Measurements from ENCODE around the gene PSAPL1. TPM values are rescaled to one million over a fixed set of nuclear protein-coding genes. Genes with fewer than 3 reads are reported as not detected.

PSAPL1 gene
- total RNA-seq, 1 experiment from 2014 or later: 0.05 TPM

DNA sequence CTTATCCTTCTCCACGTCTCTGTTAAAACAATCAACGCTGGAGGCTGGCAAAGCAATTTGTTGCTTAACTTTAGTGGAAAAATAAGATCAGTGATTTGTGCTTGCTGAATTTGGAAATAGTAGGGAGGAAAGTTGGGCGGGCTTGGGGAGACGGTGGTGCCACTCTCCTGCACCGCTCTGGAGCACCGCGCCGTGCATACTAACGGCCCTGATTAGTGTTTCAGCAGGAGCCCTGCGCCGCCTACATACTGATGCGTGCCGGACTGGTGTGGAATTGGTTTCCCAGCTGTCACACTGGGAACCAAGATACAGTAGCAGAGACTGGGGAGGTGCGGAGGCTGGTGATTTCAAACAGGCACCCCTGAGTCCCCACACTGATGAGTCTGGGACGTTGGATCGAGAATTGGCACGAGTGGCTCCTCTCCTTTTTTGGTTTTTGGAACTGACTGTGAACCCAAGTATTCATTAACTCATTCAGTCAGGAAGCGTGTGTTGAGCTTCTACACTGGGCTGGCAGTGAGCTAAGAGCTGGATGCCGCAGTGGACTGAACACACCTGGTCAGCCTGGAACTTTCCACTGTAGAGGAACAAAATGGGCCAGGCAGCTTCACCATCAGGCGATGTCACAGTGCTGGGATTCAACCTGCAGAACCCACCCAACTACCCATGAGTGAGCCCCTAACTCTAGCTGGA, 29.0 kb upstream of the PSAPL1 start (continued):
- TF ChIP-seq, protein P1, sequence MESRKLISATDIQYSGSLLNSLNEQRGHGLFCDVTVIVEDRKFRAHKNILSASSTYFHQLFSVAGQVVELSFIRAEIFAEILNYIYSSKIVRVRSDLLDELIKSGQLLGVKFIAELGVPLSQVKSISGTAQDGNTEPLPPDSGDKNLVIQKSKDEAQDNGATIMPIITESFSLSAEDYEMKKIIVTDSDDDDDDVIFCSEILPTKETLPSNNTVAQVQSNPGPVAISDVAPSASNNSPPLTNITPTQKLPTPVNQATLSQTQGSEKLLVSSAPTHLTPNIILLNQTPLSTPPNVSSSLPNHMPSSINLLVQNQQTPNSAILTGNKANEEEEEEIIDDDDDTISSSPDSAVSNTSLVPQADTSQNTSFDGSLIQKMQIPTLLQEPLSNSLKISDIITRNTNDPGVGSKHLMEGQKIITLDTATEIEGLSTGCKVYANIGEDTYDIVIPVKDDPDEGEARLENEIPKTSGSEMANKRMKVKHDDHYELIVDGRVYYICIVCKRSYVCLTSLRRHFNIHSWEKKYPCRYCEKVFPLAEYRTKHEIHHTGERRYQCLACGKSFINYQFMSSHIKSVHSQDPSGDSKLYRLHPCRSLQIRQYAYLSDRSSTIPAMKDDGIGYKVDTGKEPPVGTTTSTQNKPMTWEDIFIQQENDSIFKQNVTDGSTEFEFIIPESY (IDR thresholded peaks at IDR 0.05; ENCODE audit: extremely low read depth, insufficient replicate concordance, low read length): no peak
- no peak for TF ChIP-seq EGR1 (IDR thresholded peaks at IDR 0.05; ENCODE audit: low read depth)
- no peak for TF ChIP-seq JUND (IDR thresholded peaks at IDR 0.05)
- no peak for TF ChIP-seq YY1 (IDR thresholded peaks at IDR 0.05; ENCODE audit: extremely low read depth, insufficient replicate concordance, low read depth, low read length)
- no peak for TF ChIP-seq EZH2phosphoT487 (IDR thresholded peaks at IDR 0.05; ENCODE audit: borderline replicate concordance)
- no peak for TF ChIP-seq POLR2A (IDR thresholded peaks at IDR 0.05; ENCODE audit: borderline replicate concordance, extremely low read depth, insufficient read depth, insufficient read length)
- TF ChIP-seq ZFX (IDR thresholded peaks at IDR 0.05): no peak
- TF ChIP-seq EZH2 (IDR thresholded peaks at IDR 0.05): no peak
- no peak for TF ChIP-seq CEBPB (IDR thresholded peaks at IDR 0.05; ENCODE audit: low read depth)
- TF ChIP-seq POLR2AphosphoS5 (IDR thresholded peaks at IDR 0.05; ENCODE audit: low read depth, low read length): no peak
- no peak for TF ChIP-seq TCF7L2 (IDR thresholded peaks at IDR 0.05; ENCODE audit: borderline replicate concordance, extremely low read depth, insufficient read depth, insufficient read length)
- no peak for TF ChIP-seq ELF1 (IDR thresholded peaks at IDR 0.05; ENCODE audit: borderline replicate concordance, low read depth)
- TF ChIP-seq RAD21 (IDR thresholded peaks at IDR 0.05; ENCODE audit: low read depth): no peak
- TF ChIP-seq SRF (IDR thresholded peaks at IDR 0.05; ENCODE audit: low read depth): no peak
- no peak for TF ChIP-seq ZNF274 (IDR thresholded peaks at IDR 0.05; ENCODE audit: low read depth, low read length)
